Sigmoid colon (tissue), 3 donors: ENCODE data around the gene PMM2.

ENCODE experiments used
- CTCF ChIP-seq, 4 experiments: fragments of 450-650 bp in 3 of 4; fragments of 200-600 bp in 1 of 4; IDR thresholded peaks; one replicate each; pipeline ENCODE4 v1.5.1; 2016 to 2019; ENCODE audit warnings: antibody characterized with exemption in 4 of 4, mild to moderate bottlenecking in 3 of 4, moderate library complexity in 2 of 4
- POLR2A ChIP-seq, 2 donors: fragments of 450-650 bp; IDR thresholded peaks; one replicate each; pipeline ENCODE4 v1.6.1; 2016; ENCODE audit warnings: antibody characterized with exemption in 2 of 2, mild to moderate bottlenecking in 2 of 2, moderate library complexity in 2 of 2

- TF ChIP-seq POLR2A (IDR thresholded peaks at IDR 0.05) (no peak), CTCF (IDR thresholded peaks at IDR 0.05) (no peak)
Measured at GRCh38 chr16:8855051-8855786, 57.6 kb downstream of the PMM2 start.
